ENCODE measurements around the gene NDUFV2.
A peak's percentile ranks its signal among the peaks of the same experiment; 100 is the strongest.

Gene NDUFV2

DNA sequence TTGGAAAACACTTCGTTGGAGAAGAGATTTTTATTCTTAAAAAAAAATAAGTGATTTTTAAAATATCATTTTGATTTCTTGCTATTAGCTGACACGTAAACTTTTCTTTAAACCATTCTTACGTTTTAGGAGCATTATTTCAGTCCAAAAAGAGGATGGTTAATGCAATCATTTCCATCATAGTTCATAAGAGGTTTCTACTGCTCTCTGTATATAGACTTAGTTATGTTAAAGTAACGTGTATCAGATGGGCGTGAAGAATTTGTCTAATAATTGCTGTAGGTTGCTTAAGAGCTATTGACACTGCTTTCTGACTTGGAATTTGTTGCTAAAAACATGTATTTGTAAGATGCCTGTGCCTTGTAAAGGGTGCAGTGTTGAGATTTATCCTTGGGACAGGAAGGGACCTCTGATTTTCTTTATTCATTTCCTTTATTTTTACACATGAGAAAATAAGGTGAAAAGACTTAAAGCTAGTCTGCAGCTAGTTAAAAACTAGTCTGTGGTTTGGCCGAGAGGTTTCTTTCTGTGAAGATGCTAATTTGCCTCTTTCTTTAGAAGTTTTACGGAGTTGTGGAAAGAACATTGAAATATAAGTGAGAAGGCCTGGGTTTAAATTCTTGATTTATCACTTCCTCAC lies 37.0 kb downstream of the NDUFV2 start:
- Histone ChIP-seq H3K9me3 (no peaks in the 10 kb centered on the region), H3K27me3 (no peaks in the 10 kb centered on the region), H3K4me3 (peak overlapping the region; percentile 68 to 80), H3K36me3 (no peaks in the 10 kb centered on the region), H3K4me1 (peaks cover 0 to 64% (median 36%) of the 10 kb centered on the region in 4 donors), H3K27ac (peak overlapping the region; percentile 96 to 99)
- DNase-seq: no peak
- TF ChIP-seq, protein P1, sequence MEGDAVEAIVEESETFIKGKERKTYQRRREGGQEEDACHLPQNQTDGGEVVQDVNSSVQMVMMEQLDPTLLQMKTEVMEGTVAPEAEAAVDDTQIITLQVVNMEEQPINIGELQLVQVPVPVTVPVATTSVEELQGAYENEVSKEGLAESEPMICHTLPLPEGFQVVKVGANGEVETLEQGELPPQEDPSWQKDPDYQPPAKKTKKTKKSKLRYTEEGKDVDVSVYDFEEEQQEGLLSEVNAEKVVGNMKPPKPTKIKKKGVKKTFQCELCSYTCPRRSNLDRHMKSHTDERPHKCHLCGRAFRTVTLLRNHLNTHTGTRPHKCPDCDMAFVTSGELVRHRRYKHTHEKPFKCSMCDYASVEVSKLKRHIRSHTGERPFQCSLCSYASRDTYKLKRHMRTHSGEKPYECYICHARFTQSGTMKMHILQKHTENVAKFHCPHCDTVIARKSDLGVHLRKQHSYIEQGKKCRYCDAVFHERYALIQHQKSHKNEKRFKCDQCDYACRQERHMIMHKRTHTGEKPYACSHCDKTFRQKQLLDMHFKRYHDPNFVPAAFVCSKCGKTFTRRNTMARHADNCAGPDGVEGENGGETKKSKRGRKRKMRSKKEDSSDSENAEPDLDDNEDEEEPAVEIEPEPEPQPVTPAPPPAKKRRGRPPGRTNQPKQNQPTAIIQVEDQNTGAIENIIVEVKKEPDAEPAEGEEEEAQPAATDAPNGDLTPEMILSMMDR (IDR thresholded peaks at IDR 0.05): no peak
- intact Hi-C loops (cut with DNase I; ENCODE audit: low total_unique reads): no loop called here

DNA sequence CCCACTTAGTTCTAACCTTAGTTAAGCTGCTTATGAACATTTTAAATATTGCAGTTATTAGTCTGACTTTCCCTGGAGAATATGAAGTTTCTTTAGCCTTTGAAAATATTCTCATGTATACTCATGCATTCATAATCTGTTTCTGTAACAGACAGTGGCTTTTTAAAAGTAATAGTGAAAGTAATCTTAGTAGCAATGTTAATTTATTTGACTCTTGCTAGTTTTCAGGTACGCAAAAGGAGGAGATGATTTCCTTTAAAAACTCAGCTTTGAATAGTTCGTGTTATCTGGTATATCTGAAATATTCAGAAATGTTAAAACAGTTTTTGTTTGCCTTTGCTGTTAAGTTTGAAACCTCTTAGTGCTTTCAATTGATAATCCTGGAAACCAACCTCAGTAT lies 37.9 kb downstream of the NDUFV2 start:
- intact Hi-C loops (cut with DNase I; ENCODE audit: low total_unique reads): no loop called here
- Histone ChIP-seq H3K9me3 (no peaks in the 10 kb centered on the region), H3K4me3 (no peak overlapping the region), H3K36me3 (no peaks in the 10 kb centered on the region), H3K27ac (peak overlapping the region; percentile 35 to 96), H3K27me3 (no peaks in the 10 kb centered on the region), H3K4me1 (peaks cover 0 to 65% (median 36%) of the 10 kb centered on the region in 4 donors)
- TF ChIP-seq, protein P1 (IDR thresholded peaks at IDR 0.05): no peak
- no peak for DNase-seq

DNA sequence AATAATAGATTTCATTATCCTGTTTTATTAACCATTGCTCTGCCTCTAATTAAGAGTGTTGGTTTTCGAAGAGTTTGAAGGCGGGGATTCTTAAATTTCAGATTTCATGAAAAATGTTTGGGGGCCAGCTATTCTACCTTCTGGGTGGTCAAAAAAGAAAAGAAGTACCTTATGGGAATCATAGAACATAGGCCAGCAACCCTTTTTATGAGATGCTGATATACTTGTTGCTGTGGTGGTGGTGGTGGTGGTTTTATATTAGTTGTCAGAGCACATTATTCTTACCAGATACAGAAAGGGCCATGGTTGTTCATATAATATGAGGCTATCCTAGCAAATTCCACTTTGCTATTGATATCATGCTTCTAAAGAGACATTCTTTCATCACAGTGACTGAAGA lies 38.5 kb downstream of the NDUFV2 start:
- Histone ChIP-seq H3K4me1 (peaks cover 0 to 67% (median 39%) of the 10 kb centered on the region in 4 donors), H3K4me3 (no peak overlapping the region), H3K27ac (peak overlapping the region; percentile 4 to 96), H3K36me3 (no peaks in the 10 kb centered on the region), H3K9me3 (no peaks in the 10 kb centered on the region), H3K27me3 (no peaks in the 10 kb centered on the region)
- TF ChIP-seq, protein P1 (IDR thresholded peaks at IDR 0.05): no peak
- intact Hi-C loops (cut with DNase I; ENCODE audit: low total_unique reads): no loop called here
- no peak for DNase-seq

DNA sequence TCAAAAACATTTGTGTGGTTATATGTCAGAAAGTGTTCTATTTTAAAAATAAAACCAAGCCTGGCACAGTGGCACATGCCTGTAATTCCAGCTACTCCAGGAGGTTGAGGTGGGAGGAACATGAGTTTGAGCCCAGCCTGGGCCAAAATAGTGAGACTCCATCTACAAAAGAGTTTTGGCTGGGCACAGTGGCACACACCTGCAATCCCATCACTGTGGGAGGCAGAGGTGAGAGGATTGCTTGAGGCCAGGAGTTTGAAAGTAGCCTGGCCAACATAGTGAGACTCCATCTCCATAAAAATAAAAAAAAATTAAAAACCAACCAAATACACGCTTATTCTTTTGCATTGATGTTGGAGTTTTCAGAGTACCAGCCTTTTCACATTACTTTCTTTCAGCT lies 43.7 kb downstream of the NDUFV2 start:
- intact Hi-C loops (cut with DNase I; ENCODE audit: low total_unique reads): loop anchor here (5.0 kb wide), 1 partner anchor 449 kb away; no protein-coding TSS in a partner anchor
- Histone ChIP-seq H3K36me3 (no peaks in the 10 kb centered on the region), H3K4me3 (no peak overlapping the region), H3K27ac (peak overlapping the region; percentile 22 to 31), H3K4me1 (peaks cover 0 to 90% (median 44%) of the 10 kb centered on the region in 4 donors), H3K9me3 (no peaks in the 10 kb centered on the region), H3K27me3 (no peaks in the 10 kb centered on the region)
- TF ChIP-seq, protein P1 (IDR thresholded peaks at IDR 0.05): no peak
- DNase-seq: no peak

DNA sequence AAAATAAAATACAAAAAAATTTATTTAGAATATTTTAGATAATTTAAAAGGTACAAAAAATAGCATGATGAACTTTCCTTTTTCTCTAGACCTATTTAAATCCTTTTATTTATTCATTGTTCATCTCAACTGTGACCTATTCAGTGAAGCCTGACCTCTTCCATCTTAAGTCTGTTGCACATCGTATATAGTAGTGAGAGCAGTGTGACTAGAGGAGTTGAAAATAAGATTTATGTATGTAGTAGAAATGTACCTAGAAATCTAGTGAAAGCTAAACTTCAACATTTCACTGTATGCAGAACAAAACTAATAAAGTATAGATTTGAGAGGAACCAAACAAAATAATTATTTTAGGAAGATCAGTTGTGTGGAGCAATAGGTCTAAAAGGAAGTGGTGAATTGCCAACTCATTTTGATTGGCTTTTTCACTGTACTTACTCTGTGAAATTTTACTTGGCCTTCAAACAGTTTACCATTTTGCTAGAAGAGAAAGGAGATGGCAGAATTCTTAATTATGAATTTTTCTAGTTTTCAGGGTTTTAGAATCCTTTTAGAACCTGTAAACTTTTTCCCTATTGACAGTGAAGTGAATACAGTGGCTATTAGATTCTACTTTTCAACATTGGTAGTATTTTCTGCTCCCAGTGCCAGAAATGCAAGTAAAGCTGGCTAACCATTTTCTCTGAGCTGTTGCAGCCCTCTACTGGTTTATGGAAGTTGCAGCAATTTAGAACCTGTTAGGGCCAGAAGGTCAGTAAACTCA lies 45.1 kb downstream of the NDUFV2 start:
- intact Hi-C loops (cut with DNase I; ENCODE audit: low total_unique reads): loop anchor here (1.0 to 5.0 kb wide), 2 partner anchors 74 to 450 kb away; no protein-coding TSS in a partner anchor
- Histone ChIP-seq H3K36me3 (no peaks in the 10 kb centered on the region), H3K27ac (peak overlapping the region in 1 of 2 donors; percentile 22), H3K9me3 (no peaks in the 10 kb centered on the region), H3K4me1 (peaks cover 0 to 89% (median 38%) of the 10 kb centered on the region in 4 donors), H3K27me3 (no peaks in the 10 kb centered on the region), H3K4me3 (no peak overlapping the region)
- TF ChIP-seq, protein P1 (IDR thresholded peaks at IDR 0.05): peak; percentile 70 to 83
- no peak for DNase-seq

All from tibial artery (tissue), 4 donors.